Stimulated activated CD8-positive, alpha-beta memory T cell treated with anti-CD3 and anti-CD28 coated beads, Interleukin-4, amount 100 ng/mL, for 4 hours (primary cell): ENCODE results near the gene ADGRV1.
"Not testable (repeated sequence)": the region's sequence is repeated elsewhere in the genome, so short reads cannot be mapped to it uniquely, and the experiment has no call there.

Experiments used
- DNase-seq, 2 donors: peaks; one replicate each; pipeline ENCODE4 v3.0.0-alpha.2; 2020; ENCODE audit warnings: low read depth in 2 of 2, low spot score in 1 of 2

Gene ADGRV1

GRCh38 chr5:90899014-90899604 is 340.5 kb downstream of the ADGRV1 start:
- no peak for DNase-seq

GRCh38 chr5:90901261-90901660 is 342.7 kb downstream of the ADGRV1 start:
- DNase-seq: no peak

GRCh38 chr5:90902170-90902569 is 343.6 kb downstream of the ADGRV1 start:
- no peak for DNase-seq

GRCh38 chr5:90902651-90903386 is 344.2 kb downstream of the ADGRV1 start:
- DNase-seq: no peak

- DNase-seq: no peak
Measured at GRCh38 chr5:90909101-90909503, 350.5 kb downstream of the ADGRV1 start.

- DNase-seq: no peak
Measured at GRCh38 chr5:90909940-90910339, 351.3 kb downstream of the ADGRV1 start.

GRCh38 chr5:90911169-90911568 is 352.6 kb downstream of the ADGRV1 start:
- no peak for DNase-seq

- DNase-seq: no peak
Measured at GRCh38 chr5:90912476-90912875, 353.9 kb downstream of the ADGRV1 start.

GRCh38 chr5:90915393-90915792 is 356.8 kb downstream of the ADGRV1 start:
- no peak for DNase-seq

- DNase-seq: no peak
Measured at GRCh38 chr5:90916947-90917800, 358.6 kb downstream of the ADGRV1 start.

GRCh38 chr5:90917928-90918668 is 359.5 kb downstream of the ADGRV1 start:
- no peak for DNase-seq

- no peak for DNase-seq
Measured at GRCh38 chr5:90921418-90921973, 362.9 kb downstream of the ADGRV1 start.

- DNase-seq: not testable (repeated sequence)
Measured at GRCh38 chr5:90924222-90924621, 365.6 kb downstream of the ADGRV1 start.

GRCh38 chr5:90929013-90929839 is 370.6 kb downstream of the ADGRV1 start:
- DNase-seq: not testable (repeated sequence)

- no peak for DNase-seq
Measured at GRCh38 chr5:90930062-90930461, 371.5 kb downstream of the ADGRV1 start.

- no peak for DNase-seq
Measured at GRCh38 chr5:90930756-90931431, 372.3 kb downstream of the ADGRV1 start.

- no peak for DNase-seq
Measured at GRCh38 chr5:90932052-90932699, 373.6 kb downstream of the ADGRV1 start.

- no peak for DNase-seq
Measured at GRCh38 chr5:90933298-90933697, 374.7 kb downstream of the ADGRV1 start.
